HG03108 (cell line): Measurements from ENCODE around the gene CACNA1H.
"Not testable (repeated sequence)": the region's sequence is repeated elsewhere in the genome, so short reads cannot be mapped to it uniquely, and the experiment has no call there.

Experiments used
- ATAC-seq: cut with Tn5 transposase; IDR thresholded peaks from one replicate; pipeline ENCODE4 v1.9.1; 2021; ENCODE audit warnings: moderate library complexity; ENCODE audit not compliant: unreplicated experiment

Gene CACNA1H

GRCh38 chr16:1190789-1191188 lies 37.9 kb downstream of the CACNA1H start:
- not testable (repeated sequence) for ATAC-seq

- ATAC-seq: no peak
Measured at GRCh38 chr16:1192384-1193073, 39.6 kb downstream of the CACNA1H start.

- no peak for ATAC-seq
Measured at GRCh38 chr16:1193143-1193824, 40.4 kb downstream of the CACNA1H start.

GRCh38 chr16:1193825-1194581 lies 41.1 kb downstream of the CACNA1H start:
- ATAC-seq: no peak

GRCh38 chr16:1194665-1195392 lies 41.9 kb downstream of the CACNA1H start:
- ATAC-seq: no peak

GRCh38 chr16:1195393-1195666 lies 42.4 kb downstream of the CACNA1H start:
- ATAC-seq: no peak

GRCh38 chr16:1196494-1196893 lies 43.6 kb downstream of the CACNA1H start:
- no peak for ATAC-seq

GRCh38 chr16:1197237-1197866 lies 44.4 kb downstream of the CACNA1H start:
- ATAC-seq: no peak

GRCh38 chr16:1198194-1198593 lies 45.3 kb downstream of the CACNA1H start:
- no peak for ATAC-seq

- not testable (repeated sequence) for ATAC-seq
Measured at GRCh38 chr16:1198671-1199346, 45.9 kb downstream of the CACNA1H start.

GRCh38 chr16:1199347-1200013 lies 46.6 kb downstream of the CACNA1H start:
- no peak for ATAC-seq

- ATAC-seq: no peak
Measured at GRCh38 chr16:1200014-1200627, 47.2 kb downstream of the CACNA1H start.

- no peak for ATAC-seq
Measured at GRCh38 chr16:1201444-1201843, 48.5 kb downstream of the CACNA1H start.

GRCh38 chr16:1202274-1202673 lies 49.4 kb downstream of the CACNA1H start:
- ATAC-seq: no peak

- ATAC-seq: no peak
Measured at GRCh38 chr16:1204933-1205332, 52.0 kb downstream of the CACNA1H start.

- ATAC-seq: no peak
Measured at GRCh38 chr16:1206326-1206725, 53.4 kb downstream of the CACNA1H start.

GRCh38 chr16:1206786-1207185 lies 53.9 kb downstream of the CACNA1H start:
- no peak for ATAC-seq

GRCh38 chr16:1208239-1208830 lies 55.4 kb downstream of the CACNA1H start:
- ATAC-seq: no peak

- ATAC-seq: no peak
Measured at GRCh38 chr16:1209081-1209480, 56.2 kb downstream of the CACNA1H start.
